Measurements from ENCODE around the gene TTC9B. TPM values are rescaled to one million over a fixed set of nuclear protein-coding genes. Genes with fewer than 3 reads are reported as not detected.
A peak's percentile ranks its signal among the peaks of the same experiment; 100 is the strongest.

TTC9B gene
- total RNA-seq, 4 donors from 2014 or later: not detected

DNA sequence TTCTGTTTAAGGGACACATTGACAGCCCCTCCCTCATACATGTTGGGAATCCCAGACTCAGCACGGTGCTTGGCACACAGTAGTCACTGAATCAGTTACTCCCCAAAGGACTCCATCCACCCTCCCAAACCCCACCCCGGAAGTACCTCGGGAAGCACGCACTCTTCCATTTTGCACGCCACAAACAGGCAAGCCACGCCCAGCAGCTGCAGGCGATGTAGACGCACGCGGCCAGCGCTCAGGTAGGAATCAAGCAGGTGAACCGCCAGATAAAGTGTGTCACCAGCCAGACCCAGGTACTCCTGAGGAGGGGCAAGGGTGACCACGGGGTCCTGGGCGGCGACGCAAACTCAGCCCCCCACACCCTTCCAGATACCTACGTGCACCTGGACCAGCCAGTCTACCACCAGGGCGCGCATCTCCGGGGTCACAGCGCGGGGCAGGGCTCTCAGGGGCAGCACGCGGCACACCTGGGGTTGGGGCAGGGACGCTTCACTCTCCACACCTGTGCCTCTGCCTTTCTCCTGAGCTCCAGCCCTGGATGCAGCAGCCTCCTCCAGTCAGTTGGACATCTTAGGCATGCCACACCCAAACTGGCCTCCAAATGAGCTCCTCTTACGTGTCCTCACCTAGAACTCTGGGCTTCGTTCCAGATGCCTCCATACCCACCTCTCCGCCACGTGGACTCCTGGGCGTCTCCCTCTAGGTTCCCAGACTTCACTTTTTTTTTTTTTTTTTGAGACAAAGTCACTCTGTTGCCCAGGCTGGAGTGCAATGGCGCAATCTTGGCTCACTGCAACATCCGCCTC lies 6.4 kb upstream of the TTC9B start:
- ATAC-seq (no peak), DNase-seq (no peak)
- peaks cover 11 to 14% of the 10 kb centered on the region in 2 donors for H3K4me1 ChIP-seq
- in situ Hi-C loops (cut with MboI; ENCODE audit: low sequenced_read_pairs in 4 of 4): loop anchor here (5.0 to 25.0 kb wide), 3 partner anchors 82 to 237 kb away; partner anchors contain the start of gene ZNF546 (in 1 of the 4)
- intact Hi-C loops (cut with DNase I; ENCODE audit: low total_unique reads): no loop called here
- H3K36me3 ChIP-seq: no peaks in the 10 kb centered on the region
- H3K27ac ChIP-seq: no peak overlapping the region
- peaks cover 44 to 56% (median 48%) of the 10 kb centered on the region in 3 donors for H3K27me3 ChIP-seq
- TF ChIP-seq, protein P1, sequence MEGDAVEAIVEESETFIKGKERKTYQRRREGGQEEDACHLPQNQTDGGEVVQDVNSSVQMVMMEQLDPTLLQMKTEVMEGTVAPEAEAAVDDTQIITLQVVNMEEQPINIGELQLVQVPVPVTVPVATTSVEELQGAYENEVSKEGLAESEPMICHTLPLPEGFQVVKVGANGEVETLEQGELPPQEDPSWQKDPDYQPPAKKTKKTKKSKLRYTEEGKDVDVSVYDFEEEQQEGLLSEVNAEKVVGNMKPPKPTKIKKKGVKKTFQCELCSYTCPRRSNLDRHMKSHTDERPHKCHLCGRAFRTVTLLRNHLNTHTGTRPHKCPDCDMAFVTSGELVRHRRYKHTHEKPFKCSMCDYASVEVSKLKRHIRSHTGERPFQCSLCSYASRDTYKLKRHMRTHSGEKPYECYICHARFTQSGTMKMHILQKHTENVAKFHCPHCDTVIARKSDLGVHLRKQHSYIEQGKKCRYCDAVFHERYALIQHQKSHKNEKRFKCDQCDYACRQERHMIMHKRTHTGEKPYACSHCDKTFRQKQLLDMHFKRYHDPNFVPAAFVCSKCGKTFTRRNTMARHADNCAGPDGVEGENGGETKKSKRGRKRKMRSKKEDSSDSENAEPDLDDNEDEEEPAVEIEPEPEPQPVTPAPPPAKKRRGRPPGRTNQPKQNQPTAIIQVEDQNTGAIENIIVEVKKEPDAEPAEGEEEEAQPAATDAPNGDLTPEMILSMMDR (IDR thresholded peaks at IDR 0.05 in 4 of 5, conservative IDR thresholded peaks at IDR 0.05 in 1 of 5): no peak
- TF ChIP-seq POLR2A (IDR thresholded peaks at IDR 0.05): no peak
- no peak overlapping the region for H3K4me3 ChIP-seq
- no peaks in the 10 kb centered on the region for H3K9me3 ChIP-seq

DNA sequence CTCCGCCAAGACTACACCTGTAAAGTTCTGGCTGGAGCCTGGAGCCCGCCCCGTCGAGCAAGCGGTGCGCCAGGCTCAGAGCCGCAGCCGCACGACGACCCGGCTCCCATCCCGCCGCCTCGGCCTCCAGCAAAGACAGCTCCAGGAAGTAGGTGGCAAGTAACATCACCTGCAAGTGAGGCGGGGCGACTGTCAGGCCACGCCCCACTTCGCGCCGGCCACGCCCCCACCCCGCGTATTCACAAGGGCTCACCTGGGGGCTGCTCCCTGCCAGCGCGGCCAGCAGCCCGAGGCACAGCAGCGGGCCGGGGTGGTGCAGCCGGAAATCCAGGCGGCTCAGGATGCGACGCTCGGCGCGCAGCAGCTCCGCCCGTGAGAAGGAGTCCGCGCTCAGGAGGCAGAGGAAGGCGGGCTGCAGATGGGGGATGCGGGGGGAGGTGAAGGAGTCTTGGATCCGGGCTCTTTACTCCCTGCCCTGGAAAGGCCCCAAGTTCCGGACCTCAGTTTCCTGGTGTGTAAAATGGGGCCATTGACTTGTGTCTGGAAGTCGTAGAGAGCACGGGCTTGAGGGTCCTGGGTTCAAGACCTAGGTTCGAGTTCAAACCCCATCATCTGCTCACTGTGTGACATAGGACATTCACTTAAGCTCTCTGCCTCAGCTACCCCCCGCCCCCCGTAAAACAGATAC lies 5.1 kb upstream of the TTC9B start:
- DNase-seq (no peak), ATAC-seq (no peak)
- no peaks in the 10 kb centered on the region for H3K36me3 ChIP-seq
- TF ChIP-seq, protein P1 (IDR thresholded peaks at IDR 0.05 in 4 of 5, conservative IDR thresholded peaks at IDR 0.05 in 1 of 5): no peak
- TF ChIP-seq POLR2A (IDR thresholded peaks at IDR 0.05): no peak
- H3K9me3 ChIP-seq: no peaks in the 10 kb centered on the region
- H3K27me3 ChIP-seq: peaks cover 49 to 67% (median 60%) of the 10 kb centered on the region in 3 donors
- intact Hi-C loops (cut with DNase I; ENCODE audit: low total_unique reads) (no loop called here), in situ Hi-C loops (cut with MboI; ENCODE audit: low sequenced_read_pairs in 4 of 4) (loop anchor here (5.0 to 25.0 kb wide), 3 partner anchors 81 to 236 kb away; partner anchors contain the start of gene ZNF546 (in 1 of the 4))
- no peak overlapping the region for H3K4me3 ChIP-seq
- no peak overlapping the region for H3K27ac ChIP-seq
- peaks cover 11 to 14% of the 10 kb centered on the region in 2 donors for H3K4me1 ChIP-seq

- ATAC-seq (peak; percentile 91 to 93), DNase-seq (peak; percentile 67 to 83)
- no peak overlapping the region for H3K4me3 ChIP-seq
- intact Hi-C loops (cut with DNase I; ENCODE audit: low total_unique reads): loop anchor here (1.0 kb wide), 1 partner anchor 83 kb away; no protein-coding TSS in a partner anchor
- H3K36me3 ChIP-seq: no peaks in the 10 kb centered on the region
- H3K4me1 ChIP-seq: peaks cover 11 to 14% of the 10 kb centered on the region in 2 donors
- in situ Hi-C loops (cut with MboI; ENCODE audit: low sequenced_read_pairs in 4 of 4): loop anchor here (5.0 to 25.0 kb wide), 3 partner anchors 80 to 235 kb away; partner anchors contain the start of gene ZNF546 (in 1 of the 4)
- H3K27me3 ChIP-seq: peaks cover 59 to 76% (median 70%) of the 10 kb centered on the region in 3 donors
- H3K27ac ChIP-seq: no peak overlapping the region
- TF ChIP-seq, protein P1 (IDR thresholded peaks at IDR 0.05 in 4 of 5, conservative IDR thresholded peaks at IDR 0.05 in 1 of 5): peak; percentile 84 to 93 (median 90)
- TF ChIP-seq POLR2A (IDR thresholded peaks at IDR 0.05): no peak
- no peaks in the 10 kb centered on the region for H3K9me3 ChIP-seq
Measured at GRCh38 chr19:40221858-40222619, 3.9 kb upstream of the TTC9B start.

GRCh38 chr19:40220674-40221073 lies 2.5 kb upstream of the TTC9B start:
- DNase-seq (no peak), ATAC-seq (no peak)
- H3K4me1 ChIP-seq: peaks cover 2 to 3% of the 10 kb centered on the region in 2 donors
- no peaks in the 10 kb centered on the region for H3K36me3 ChIP-seq
- intact Hi-C loops (cut with DNase I; ENCODE audit: low total_unique reads): no loop called here
- H3K4me3 ChIP-seq: no peak overlapping the region
- no peaks in the 10 kb centered on the region for H3K9me3 ChIP-seq
- in situ Hi-C loops (cut with MboI; ENCODE audit: low sequenced_read_pairs in 4 of 4): loop anchor here (5.0 to 25.0 kb wide), 3 partner anchors 78 to 233 kb away; partner anchors contain the start of gene ZNF546 (in 1 of the 4)
- peaks cover 58 to 76% (median 70%) of the 10 kb centered on the region in 3 donors for H3K27me3 ChIP-seq
- H3K27ac ChIP-seq: no peak overlapping the region
- TF ChIP-seq, protein P1 (IDR thresholded peaks at IDR 0.05 in 4 of 5, conservative IDR thresholded peaks at IDR 0.05 in 1 of 5): no peak
- no peak for TF ChIP-seq POLR2A (IDR thresholded peaks at IDR 0.05)

All from gastrocnemius medialis (tissue), 4 donors.